Ureter (tissue), 1 donor: ENCODE measurements around the gene COL15A1. TPM values are rescaled to one million over a fixed set of nuclear protein-coding genes. Genes with fewer than 3 reads are reported as not detected.

ENCODE experiments used
- DNase-seq: peaks from one replicate; pipeline ENCODE4 v3.0.0-alpha.2; 2020; ENCODE audit warnings: low spot score
- total RNA-seq: library from RNA; stranded (reverse); gene quantifications from one replicate; pipeline ENCODE4 v1.2.4, GENCODE V29; 2023
- donor health status: DM: yes; HTN: yes; CAD: no.

COL15A1 gene
- total RNA-seq, 1 donor from 2014 or later = 63.2 TPM

DNA sequence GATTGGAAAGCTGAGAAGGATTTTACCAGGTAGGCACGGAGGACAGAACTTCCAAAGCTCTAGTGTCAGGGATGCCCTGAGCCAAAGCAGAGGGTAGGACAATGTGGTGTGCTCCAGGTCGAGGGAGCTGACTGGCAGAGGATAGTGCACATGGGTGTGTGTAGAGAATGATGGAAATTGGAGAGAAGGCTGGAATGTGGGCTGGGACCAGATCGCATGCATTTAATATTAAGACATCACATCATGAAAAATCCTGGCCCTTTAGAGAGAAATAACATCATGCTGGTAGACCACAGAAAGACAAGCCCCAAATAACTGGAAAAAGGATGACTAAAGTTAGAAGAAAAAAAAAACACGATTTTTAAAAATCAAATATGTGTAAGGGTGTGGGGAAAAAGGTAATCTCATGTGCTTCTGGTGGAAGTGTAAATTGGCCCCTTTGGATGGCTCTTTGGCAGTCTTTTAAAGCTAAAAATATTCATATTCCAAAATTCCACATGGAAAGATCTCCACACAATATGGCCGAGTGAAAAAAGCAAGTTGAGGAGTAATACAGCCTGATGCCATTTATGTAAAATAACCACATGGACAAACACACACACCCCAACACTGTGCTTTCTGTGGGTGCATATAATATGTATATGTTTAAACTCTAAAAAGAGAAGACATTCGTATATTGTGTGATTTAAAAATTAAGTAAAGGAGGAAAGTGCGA, 94.2 kb downstream of the COL15A1 start:
- no peak for DNase-seq

DNA sequence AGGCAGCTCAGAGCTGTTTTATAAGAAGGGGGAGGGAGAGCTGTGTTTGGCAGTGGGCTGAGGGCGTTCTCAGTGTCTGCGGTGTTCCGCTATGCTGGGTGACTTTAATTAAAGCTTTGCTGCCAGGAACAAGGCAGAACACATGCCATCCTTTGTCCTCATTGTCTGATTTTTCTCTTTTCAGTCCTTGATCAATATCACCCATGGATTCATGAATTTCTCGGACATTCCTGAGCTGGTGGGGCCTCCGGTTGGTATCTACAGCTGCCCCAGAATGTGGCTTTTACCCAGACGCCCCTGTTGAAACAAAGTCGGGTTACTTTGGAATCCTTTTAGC, 94.7 kb downstream of the COL15A1 start:
- DNase-seq = no peak

DNA sequence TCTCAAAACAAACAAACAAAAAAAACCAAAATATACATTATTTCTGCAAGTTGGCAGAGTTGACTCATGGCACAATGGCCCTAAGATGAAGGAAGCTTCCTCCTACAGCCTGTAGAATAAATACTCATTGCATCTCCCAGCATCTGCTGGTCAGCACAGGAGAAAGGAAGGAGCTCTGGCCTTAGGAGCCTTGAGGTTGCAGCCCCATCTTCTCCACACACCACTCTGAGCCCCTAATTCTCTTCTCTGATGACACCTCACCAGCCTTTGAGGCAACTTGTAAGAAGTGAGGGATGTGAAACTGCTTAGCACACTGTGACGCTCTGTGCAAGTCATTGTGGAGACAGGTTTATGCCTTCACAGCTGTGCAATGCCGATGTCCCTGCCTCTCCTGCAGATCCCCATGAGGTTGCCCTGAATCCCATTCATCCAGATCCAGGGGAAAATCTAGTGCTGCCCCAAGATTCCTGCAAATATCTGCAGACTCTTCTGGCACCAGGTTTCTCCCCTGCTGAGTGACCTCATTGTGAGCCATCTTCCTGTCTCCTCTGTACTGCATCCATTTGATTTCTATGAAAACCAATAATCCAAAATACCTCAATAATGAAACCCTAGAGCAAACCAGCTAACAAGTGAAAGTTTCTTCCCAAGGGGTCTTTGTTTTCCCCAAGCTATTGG, 95.9 kb downstream of the COL15A1 start:
- no peak for DNase-seq

DNA sequence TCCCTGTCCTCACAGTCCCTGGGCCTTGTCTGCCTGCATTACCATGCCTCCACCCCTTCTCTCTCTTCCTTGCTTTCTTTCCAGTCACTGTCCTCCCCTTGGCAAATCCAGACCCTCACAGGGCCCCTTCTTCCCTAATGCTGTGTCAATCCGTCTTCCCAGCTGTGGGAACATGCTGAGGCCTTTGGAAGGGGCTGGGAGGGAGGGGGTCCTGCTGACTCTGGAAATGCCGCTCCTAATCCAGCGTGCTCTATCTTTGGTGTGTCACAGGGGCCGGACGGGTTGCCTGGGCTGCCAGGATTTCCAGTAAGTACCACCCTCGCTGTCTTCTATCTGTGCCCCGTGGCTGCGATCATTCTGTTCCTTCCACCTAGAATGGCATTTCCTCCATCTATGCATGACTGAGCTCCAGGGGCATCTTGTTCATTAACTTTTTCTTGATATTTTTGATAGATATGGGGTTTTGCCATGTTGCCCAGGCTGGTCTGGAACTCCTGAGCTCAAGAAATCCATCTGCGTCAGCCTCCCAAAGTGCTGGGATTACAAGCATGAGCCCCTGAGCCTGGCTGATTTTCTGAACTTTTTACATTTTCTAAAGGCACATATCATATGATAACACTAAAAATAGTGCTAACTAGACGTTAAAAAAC, 96.7 kb downstream of the COL15A1 start:
- DNase-seq = no peak

DNA sequence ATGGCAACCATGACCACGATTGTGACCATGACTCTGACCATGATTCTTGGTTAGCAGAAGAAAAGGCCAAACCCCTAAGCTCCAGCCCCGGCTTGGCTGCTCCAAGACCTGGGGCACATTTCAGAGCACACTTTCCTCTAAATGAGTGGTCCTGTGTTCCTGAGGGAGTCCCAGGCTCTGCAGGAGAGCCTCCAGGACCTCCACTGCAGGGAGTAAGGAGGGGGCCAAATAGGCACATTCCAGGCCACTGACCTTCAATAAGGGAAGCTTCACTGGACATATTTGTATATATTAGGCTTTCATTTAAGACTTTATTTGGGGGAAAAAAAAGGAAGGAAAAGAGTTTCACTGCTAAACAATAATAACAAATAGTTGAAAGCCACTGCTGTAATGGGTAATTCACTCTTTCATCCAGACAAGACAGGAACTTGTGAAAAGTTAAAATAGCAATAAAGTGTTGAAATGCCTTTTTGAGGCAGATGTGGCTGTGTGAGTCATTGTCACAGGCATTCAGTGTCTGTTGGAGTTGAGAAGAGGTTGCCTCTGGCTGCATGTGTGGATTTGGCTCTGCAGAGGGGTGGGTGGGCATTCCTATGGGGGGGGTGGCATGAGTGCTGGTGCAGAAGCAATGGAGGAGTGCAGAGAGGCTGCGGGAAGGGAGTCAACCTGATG, 97.3 kb downstream of the COL15A1 start:
- no peak for DNase-seq

DNA sequence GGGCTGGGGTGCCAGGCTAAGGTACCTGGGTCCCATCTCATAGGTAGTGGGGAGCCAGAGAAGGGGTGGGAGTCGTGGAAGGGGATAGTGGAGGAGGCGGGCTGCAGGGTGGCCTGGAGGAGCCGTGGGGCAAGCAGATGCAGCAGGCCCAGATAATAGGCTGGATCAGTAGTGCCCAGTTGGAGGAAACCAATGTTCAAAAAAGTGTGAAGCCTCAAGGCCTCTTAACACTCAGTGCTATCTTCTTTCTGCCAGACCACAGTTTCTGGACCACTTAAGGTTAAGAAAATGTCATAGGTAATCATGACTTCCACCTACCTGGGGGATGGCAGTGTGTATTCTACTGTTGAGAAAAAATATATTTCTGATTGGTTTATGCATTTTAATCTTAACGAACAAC, 97.9 kb downstream of the COL15A1 start:
- no peak for DNase-seq

DNA sequence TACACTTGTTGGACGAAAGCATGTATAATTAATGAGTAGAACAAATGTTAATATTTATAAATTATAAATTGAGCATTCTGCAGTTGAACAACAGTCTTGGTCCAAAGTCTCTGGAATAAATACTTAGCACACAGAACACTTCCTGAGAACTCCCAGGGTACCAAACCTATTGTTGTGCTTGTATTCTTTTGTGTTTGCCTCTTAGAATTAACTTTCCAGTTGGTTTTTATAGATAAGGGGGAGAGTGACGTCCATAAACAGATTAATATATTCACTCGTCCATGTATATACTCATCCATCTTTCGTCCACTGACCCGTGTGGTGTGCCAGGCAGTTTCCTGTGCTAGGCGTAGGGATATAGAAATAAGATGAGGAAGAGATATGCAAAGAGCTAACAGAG, 98.9 kb downstream of the COL15A1 start:
- DNase-seq = no peak

DNA sequence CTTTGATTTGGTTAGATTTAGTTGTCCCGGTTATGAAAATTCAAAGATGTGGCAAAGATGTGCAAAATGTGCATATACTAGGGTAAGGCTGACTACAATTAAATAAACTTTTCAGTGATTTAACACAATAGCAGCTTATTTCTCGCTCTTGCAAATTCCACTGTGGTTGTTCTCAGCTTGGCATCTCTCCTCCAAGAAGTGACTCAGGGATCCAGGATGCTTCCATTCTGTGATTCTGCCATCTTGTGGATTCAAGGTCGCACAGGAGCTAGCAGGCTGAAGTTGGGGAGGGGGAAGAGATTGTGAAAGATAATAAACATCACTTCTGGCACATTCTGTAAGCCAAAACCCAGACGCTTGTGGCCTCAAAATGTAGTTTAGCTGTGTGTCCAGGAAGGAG, 101.1 kb downstream of the COL15A1 start:
- DNase-seq = no peak

DNA sequence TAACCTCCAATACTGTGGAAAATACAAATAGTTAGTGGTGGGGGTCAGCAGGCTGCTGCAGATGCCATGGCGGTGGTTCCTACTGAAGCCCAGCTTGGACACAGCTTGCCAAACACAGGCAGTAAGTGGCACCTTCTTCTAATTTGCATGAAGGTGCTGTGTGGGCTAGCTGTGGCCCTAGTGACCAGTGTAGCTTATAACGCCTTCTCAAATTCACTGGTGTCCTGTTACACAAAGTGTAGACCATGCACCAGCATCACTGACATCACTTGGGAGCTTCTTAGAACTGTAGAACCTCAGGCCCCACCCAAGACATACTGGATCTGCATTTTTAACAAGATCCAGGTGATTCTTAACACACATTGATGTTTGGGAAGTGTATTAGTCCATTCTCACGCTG, 102.4 kb downstream of the COL15A1 start:
- no peak for DNase-seq

DNA sequence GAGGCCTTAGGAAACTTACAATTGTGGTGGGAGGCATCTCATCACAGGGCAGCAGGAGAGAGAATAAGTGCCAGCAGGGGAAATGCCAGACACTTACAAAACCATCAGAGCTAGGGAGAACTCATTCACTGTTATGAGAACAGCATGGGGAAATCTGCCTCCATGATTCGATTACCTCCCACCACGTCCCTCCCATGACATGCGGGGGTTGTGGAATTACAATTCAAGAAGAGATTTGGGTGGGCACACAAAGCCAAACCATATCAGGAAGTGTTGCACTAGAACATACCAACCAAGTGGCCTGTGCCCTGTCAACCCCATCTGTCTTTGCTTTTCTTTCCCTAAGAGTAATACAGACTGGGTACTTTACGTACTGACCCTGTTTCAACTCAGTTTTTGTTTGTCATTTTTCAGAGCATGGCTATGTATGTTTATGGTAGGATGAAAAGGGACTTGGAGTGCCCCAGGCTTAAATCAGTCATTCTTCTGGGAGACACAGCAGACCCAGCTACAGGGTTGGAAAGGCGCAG, 102.9 kb downstream of the COL15A1 start:
- no peak for DNase-seq

DNA sequence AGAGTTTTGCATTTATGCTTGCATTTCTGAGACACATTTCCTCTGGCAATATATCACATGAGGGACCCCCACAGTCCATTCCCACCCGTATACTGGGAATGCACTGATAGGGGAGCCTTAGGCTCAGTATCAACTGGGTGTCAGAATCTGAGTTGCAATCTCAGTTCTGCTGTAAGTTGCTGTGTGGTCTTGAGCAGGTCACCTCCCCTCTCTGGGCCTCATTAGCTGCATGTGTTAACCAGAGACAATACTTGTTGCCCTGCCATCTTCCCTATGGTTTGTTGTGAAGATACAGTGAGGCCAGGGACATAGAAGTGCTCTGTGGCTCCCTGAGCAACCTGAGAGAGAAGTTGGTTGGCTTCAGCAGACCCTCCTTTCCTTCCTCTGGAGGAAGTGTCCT, 105.5 kb downstream of the COL15A1 start:
- DNase-seq = no peak

DNA sequence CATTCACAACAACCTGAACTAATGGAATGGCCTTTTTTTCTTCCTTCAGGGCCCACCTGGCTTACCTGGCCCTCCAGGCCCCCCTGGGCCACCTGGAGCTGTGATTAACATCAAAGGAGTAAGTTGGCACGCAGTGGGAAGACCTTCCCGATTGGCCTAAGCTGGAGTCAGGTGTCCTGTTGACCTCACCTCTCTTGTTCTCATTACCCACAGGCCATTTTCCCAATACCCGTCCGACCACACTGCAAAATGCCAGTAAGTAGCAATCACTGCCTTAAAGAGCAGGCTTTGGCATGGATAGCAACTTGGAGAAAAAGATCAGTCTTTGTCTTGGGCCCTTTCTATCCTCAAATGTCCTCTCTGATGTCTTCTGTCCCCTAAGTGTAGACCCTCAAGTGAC, 105.9 kb downstream of the COL15A1 start:
- DNase-seq = no peak

DNA sequence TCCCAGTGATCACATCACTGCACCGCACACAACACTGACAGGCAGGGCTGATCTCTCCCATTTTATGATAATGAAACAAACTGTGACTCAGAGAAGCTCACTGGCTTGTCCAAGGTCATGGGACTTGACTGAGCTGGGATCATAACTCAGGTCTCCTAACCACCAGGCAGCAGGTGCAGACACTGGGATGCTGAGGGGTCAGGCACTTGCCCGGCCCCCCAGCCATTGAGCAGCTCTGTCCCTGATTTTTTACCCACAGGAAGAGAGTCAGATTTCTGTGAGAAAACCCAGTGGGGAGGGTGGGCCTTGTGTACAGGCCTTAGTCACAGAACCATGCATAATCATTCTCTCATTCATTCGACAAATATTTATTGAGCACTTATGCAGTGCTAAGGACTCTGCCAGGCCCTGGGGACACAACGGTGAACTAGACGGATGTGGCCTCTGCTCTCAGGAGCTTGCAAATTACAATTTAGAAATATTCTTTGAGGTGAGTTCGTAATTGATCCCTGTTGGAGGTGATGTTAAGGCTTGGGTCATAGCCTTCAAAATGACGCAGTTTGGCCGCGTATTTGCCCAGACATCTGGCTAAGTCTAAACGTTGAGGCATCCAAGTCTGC, 106.7 kb downstream of the COL15A1 start:
- DNase-seq = no peak

DNA sequence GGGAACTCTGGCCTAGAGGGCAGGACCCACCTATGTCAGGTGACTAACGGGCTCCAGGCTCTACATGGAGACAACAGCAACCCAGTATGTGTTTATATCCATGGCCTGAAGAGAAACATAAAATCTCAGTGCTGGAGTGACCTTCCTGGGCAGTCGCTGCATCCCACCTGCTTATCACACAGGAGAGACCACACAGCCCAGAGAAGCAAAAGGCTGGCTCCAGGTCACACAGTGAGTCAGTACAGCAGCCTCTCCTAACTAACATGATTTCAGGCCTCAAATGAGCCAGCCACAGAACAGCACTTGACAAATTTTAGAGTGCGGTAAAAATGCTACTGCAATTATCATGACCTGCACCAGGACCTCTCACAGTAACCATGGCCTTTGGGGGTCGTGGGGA, 107.2 kb downstream of the COL15A1 start:
- DNase-seq = no peak

DNA sequence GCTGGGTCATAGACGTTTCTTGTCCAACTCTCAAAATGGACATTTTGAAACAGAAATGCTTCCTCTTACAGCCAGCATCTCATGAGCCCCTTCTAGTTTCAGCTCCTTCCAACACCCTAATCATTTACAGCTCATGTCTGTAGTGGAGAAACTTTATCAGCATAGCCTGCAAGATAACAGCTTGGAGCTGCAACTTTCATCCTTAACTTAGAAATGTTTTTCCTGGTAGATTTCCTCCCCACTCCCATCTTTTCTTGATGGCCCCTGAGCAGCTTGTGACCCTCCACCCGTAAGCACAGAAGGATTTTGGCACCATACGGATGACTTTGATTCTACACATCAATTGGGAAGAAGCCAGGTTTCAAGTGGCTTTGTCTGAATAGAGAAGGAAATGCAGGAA, 107.7 kb downstream of the COL15A1 start:
- no peak for DNase-seq

DNA sequence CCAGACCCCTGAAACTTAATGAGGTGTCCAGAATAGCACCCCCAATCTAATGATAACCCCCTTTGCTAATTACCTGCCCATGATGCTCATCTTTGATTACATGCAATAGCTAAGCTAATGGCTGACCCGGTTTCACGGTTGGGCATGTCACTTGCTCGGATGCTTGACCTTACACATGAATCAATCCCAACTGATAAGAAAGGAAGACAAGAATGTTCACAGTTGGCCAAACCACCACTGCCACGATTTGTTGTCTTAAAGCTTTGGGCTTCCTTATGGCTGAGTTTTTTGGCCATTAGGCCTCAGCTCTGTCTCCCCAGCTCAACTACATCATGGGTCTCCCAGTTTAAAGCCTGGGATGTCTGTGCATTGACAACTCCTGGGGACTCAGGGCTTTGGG, 108.1 kb downstream of the COL15A1 start:
- DNase-seq = no peak

DNA sequence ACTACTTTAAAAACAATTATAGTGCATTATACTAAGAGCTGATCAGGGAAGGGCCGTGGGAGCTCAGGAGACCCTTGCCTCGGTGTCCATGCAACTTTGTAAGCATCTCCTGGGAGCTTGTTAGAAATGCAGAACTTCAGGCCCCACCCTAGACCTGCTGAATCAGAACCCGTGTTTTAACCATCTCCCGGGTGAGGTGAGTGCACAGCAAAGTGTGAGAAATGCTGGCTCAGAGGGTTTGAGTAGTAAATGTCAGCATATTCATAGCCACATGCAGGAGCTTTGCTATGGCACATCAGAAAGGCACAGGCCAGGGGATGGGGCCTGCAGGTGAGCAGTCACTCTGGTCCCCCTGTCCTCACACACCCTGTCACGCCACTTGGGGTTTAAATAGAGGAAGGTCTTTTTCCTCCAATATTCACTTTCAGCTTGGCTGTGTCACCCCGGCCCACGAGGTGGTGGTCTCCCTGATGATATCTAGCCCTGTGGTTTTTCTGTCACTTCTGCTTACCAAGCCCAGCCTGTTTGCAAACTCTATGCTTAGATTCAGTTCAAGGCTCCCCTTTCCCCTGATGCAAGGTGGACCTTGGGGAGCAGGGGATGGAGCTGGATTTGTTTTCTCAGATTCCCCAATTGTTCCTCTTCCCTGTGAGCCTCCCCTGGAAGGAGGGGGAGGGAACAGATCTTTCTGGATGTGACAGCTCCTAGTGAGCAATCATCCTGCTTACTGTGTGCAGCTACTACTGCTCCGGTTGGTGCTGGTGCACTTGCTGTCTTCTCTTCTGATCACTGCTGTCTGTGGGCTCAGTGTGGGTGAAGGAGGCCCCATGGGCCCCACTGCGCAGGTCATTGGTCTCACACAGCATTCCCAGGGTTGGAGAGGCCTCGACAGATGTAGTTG, 109.4 kb downstream of the COL15A1 start:
- DNase-seq = no peak

DNA sequence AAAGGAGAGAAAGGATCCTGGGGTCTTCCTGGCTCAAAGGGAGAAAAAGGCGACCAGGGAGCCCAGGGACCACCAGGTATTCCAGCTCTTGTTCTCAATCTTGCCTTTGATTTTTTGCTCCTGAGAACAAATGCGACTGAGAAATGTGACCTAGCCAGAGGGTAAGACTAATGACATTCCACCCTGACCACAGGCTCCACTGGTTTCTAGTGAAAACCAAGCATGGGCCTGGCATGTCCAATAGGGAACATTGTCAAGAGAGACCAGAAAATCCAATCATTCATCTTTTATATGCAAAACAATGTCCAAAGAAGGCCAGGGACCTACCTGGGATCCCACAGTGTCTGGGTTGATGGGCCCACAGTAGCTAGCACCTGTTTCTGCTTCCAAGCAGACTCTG, 110.9 kb downstream of the COL15A1 start:
- DNase-seq = no peak

DNA sequence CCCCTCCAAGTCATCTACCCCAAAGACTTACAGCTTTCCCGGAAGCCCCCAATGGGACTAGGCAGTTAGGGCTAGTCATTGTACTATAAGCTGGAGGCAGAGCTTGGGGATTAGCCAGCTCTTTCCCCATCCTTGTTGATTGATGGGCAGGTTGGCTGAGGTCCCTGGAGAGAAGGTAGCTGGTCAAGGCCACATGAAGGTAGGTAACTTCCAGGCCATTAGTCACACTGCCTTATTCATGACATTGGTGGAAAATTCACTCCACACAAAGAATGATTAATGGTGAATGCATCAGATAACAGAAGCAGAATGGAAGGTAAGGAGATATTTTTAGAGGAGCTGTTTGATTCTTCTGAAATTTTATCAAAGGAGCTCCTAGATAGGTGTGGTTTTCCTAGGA, 111.7 kb downstream of the COL15A1 start:
- DNase-seq = no peak

DNA sequence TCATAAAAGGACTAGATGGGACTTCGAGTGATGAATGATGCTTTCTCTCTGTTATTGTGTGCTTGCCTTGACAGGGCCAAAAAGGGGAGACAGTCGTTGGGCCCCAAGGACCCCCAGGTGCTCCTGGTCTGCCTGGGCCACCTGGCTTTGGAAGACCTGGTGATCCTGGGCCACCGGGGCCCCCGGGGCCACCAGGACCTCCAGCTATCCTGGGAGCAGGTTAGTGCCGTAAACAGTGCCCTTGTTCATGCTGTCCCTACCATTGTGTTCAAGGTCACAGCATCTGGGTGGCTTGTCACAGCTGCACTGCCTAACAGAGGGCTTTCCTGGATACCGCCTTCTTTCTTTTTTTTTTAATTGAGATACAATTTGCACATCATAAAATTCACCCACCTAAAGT, 112.5 kb downstream of the COL15A1 start:
- no peak for DNase-seq
